ENCODE measurements around the gene ZEB1. TPM values are rescaled to one million over a fixed set of nuclear protein-coding genes. Genes with fewer than 3 reads are reported as not detected.
"Not testable (repeated sequence)": the region's sequence is repeated elsewhere in the genome, so short reads cannot be mapped to it uniquely, and the experiment has no call there.

ZEB1 gene
- total and polyA plus RNA-seq, 9 donors, result 11.0 to 48.4 (median 40.2) TPM

- H3K9me3 ChIP-seq, result no peaks in the 10 kb centered on the region
- intact Hi-C loops (cut with DNase I), result no loop called here
- WGBS, 3 donors, result 96 to 98% (median 98%) methylated on average over 2 of the region's 2 CpGs
- no peaks in the 10 kb centered on the region for H3K27me3 ChIP-seq
- H3K36me3 ChIP-seq, result no peaks in the 10 kb centered on the region
- TF ChIP-seq POLR2A (IDR thresholded peaks at IDR 0.05) (no peak), CTCF (IDR thresholded peaks at IDR 0.05) (no peak), EP300 (IDR thresholded peaks at IDR 0.05) (no peak)
- H3K4me1 ChIP-seq (ENCODE audit: insufficient read depth), result no peaks in the 10 kb centered on the region
- H3K27ac ChIP-seq, result no peak overlapping the region
- no peak for DNase-seq
- no peak overlapping the region for H3K4me3 ChIP-seq
Observed at GRCh38 chr10:31352436-31353226, 33.6 kb downstream of the ZEB1 start.

DNA sequence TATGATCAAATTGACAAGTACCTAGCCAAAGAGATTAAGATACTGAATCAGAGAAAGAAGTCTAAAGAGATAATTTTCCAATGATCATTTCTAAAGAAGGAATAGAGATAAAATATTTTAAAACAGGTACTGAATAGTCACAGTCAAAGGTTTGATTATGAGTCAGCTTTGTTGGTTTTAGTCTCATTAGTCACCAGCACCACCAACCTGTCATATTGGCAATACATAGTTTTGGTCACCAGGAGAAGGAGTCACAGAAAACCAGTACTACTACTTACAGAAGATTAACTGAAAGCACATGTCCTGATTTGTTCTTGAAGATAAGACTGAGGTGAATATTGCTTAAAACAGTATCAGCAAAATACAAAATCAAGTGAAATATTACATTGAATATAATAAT lies 34.6 kb downstream of the ZEB1 start:
- intact Hi-C loops (cut with DNase I), result no loop called here
- no peak overlapping the region for H3K4me3 ChIP-seq
- no peak for DNase-seq
- no peaks in the 10 kb centered on the region for H3K27me3 ChIP-seq
- H3K27ac ChIP-seq, result no peak overlapping the region
- peaks cover 3% of the 10 kb centered on the region for H3K4me1 ChIP-seq (ENCODE audit: insufficient read depth)
- no peaks in the 10 kb centered on the region for H3K36me3 ChIP-seq
- H3K9me3 ChIP-seq, result no peaks in the 10 kb centered on the region
- TF ChIP-seq EP300 (IDR thresholded peaks at IDR 0.05) (no peak), CTCF (IDR thresholded peaks at IDR 0.05) (no peak), POLR2A (IDR thresholded peaks at IDR 0.05) (no peak)

DNA sequence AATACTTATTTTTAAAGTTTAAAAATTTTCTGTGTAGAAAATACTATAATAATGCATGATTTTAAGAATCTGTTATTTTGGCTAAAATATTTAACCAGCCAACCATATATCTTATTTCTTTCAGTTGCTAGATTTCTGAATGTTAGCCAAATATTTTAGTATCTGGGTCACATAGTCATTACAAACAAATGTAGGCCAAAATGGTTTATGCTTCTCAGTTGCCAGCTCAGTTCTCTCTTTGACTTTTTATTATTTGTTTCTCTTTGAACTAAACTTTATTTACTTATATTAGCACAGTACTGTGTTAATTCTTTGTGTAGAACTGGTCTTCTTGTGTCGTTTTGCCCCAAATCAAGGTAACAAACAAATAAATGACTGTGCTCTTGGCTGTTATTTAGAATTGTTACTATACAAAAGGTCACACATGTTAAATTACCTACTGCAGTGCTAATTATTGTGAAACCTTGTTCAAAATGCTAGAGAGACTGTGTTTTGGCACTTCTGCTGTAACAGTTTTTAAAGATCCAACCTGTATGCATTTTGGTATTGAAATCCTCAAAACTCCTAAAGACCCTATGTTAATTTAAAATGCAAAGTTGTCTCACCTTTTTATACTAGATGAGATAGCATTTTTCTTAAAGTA lies 39.8 kb downstream of the ZEB1 start:
- intact Hi-C loops (cut with DNase I), result no loop called here
- no peak for TF ChIP-seq EP300 (IDR thresholded peaks at IDR 0.05)
- TF ChIP-seq CTCF (IDR thresholded peaks at IDR 0.05), result no peak
- TF ChIP-seq POLR2A (IDR thresholded peaks at IDR 0.05), result no peak
- peaks cover 5% of the 10 kb centered on the region for H3K4me1 ChIP-seq (ENCODE audit: insufficient read depth)
- no peak overlapping the region for H3K4me3 ChIP-seq
- H3K9me3 ChIP-seq, result no peaks in the 10 kb centered on the region
- 5 to 7% (median 6%) methylated on average over 1 of the region's 1 CpG for WGBS, 3 donors
- no peak for DNase-seq
- H3K27me3 ChIP-seq, result no peaks in the 10 kb centered on the region
- no peaks in the 10 kb centered on the region for H3K36me3 ChIP-seq
- no peak overlapping the region for H3K27ac ChIP-seq

DNA sequence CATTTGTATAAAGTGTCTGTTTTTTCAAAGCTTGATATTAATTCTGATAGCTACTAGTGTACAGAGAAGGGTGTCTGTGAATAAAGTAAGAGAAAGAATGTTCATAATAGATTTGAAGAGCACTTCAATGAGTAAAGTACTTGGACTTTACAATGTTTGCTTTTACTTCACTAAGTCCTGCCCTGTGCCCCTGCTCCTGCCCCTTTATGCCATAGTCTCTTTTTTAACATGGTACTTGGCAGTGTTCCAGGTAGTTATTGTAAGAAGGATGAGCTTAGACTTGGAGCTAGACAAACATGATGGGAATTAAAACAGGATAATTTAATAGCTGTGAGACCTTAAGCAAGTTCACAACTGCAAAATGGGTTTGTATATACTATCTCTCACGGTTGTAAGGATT lies 41.0 kb downstream of the ZEB1 start:
- peaks cover 5% of the 10 kb centered on the region for H3K4me1 ChIP-seq (ENCODE audit: insufficient read depth)
- TF ChIP-seq EP300 (IDR thresholded peaks at IDR 0.05) (no peak), POLR2A (IDR thresholded peaks at IDR 0.05) (no peak), CTCF (IDR thresholded peaks at IDR 0.05) (no peak)
- H3K27me3 ChIP-seq, result no peaks in the 10 kb centered on the region
- no peaks in the 10 kb centered on the region for H3K9me3 ChIP-seq
- DNase-seq, result no peak
- intact Hi-C loops (cut with DNase I), result no loop called here
- H3K27ac ChIP-seq, result no peak overlapping the region
- no peaks in the 10 kb centered on the region for H3K36me3 ChIP-seq
- WGBS, 3 donors, result 82 to 91% (median 88%) methylated on average over 1 of the region's 1 CpG
- H3K4me3 ChIP-seq, result no peak overlapping the region

GRCh38 chr10:31361475-31361874 lies 42.5 kb downstream of the ZEB1 start:
- intact Hi-C loops (cut with DNase I); H3K9me3 ChIP-seq; H3K27me3 ChIP-seq; H3K27ac ChIP-seq; H3K36me3 ChIP-seq; DNase-seq; H3K4me3 ChIP-seq; H3K4me1 ChIP-seq (ENCODE audit: insufficient read depth): not testable (repeated sequence)
- WGBS, 3 donors, result 97 to 99% (median 97%) methylated on average over 14 to 15 of the region's 15 CpGs

All from ovary (tissue), 9 donors.